ENCODE data around the gene KCNH5.

DNA sequence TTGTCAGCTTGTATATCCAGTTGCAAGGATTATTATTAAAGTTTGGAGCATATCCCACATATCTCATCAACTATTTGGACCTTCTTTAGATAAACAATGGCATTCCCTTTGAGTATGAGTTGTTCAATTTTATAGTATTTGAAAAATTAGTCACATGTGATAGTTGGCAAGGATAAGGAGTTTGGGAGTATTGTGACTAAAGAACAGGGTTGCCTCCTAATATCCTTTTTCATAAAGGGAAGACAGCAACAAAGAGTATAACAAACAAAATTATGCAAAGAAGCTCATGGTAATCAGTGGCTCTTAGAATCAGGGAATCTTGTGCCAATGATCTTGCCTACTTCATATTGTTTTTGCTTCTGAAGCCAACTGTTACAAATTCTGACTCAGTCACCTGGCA lies 31.2 kb upstream of the KCNH5 start:
- TF ChIP-seq, protein P1, sequence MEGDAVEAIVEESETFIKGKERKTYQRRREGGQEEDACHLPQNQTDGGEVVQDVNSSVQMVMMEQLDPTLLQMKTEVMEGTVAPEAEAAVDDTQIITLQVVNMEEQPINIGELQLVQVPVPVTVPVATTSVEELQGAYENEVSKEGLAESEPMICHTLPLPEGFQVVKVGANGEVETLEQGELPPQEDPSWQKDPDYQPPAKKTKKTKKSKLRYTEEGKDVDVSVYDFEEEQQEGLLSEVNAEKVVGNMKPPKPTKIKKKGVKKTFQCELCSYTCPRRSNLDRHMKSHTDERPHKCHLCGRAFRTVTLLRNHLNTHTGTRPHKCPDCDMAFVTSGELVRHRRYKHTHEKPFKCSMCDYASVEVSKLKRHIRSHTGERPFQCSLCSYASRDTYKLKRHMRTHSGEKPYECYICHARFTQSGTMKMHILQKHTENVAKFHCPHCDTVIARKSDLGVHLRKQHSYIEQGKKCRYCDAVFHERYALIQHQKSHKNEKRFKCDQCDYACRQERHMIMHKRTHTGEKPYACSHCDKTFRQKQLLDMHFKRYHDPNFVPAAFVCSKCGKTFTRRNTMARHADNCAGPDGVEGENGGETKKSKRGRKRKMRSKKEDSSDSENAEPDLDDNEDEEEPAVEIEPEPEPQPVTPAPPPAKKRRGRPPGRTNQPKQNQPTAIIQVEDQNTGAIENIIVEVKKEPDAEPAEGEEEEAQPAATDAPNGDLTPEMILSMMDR (IDR thresholded peaks at IDR 0.05; ENCODE audit: low read length), result no peak
- TF ChIP-seq EZH2 (optimal IDR thresholded peaks at IDR 0.05; ENCODE audit: low read depth, low read length), result no peak
- no peak for TF ChIP-seq EZH2phosphoT487 (IDR thresholded peaks at IDR 0.05; ENCODE audit: low read length)

All from MM.1S (cell line).